K562 (cell line): ENCODE data around the gene ASPG. TPM values are rescaled to one million over a fixed set of nuclear protein-coding genes. Genes with fewer than 3 reads are reported as not detected.

Source experiments
- POLR2B ChIP-seq: fragments of 450-650 bp; IDR thresholded peaks from 2 replicates; pipeline ENCODE4 v1.6.1; 2018; ENCODE audit warnings: low read depth; ENCODE audit not compliant: partially characterized antibody
- ZNF764 ChIP-seq: fragments of 250-450 bp; sonication (Bioruptor Pico); IDR thresholded peaks from 2 replicates; pipeline ENCODE4 v1.4.0; 2020; ENCODE audit warnings: low read depth, mild to moderate bottlenecking, moderate library complexity
- polyA plus RNA-seq, 8 experiments: library from polyadenylated mRNA; depleted of rRNA in 4 of 8; stranded (reverse) in 5 of 8; unstranded in 3 of 8; fragments of >200 nt; fragmentation: Nextera tagmentation in 2 of 8; fragmentation: Illumina TruSeq in 1 of 8; extraction: Ambion mirVana in 2 of 8; extraction: Trizol in 1 of 8; gene quantifications; 2 replicates each; pipeline versions ENCODE4 v1.2.1 to v1.2.3, GENCODE V29; 2011 to 2014; ENCODE audit warnings: inconsistent platforms in 1 of 8, missing spikeins in 1 of 8
- total RNA-seq, 7 experiments: library from RNA; depleted of rRNA in 6 of 7; stranded (reverse); fragments of >200 nt in 6 of 7; fragmentation: Illumina TruSeq in 2 of 7; extraction: Trizol in 2 of 7; gene quantifications; 2 replicates each; pipeline versions ENCODE4 v1.2.1 to v1.2.3, GENCODE V29; 2011 to 2021; ENCODE audit warnings: low replicate concordance in 1 of 7
- TF ChIP-seq, protein P1 (sequence below): fragments of 450-650 bp; IDR thresholded peaks from 2 replicates; pipeline ENCODE4 v1.6.1; 2018; ENCODE audit not compliant: partially characterized antibody
- TF ChIP-seq, protein P2 (sequence below): fragments of 250-450 bp; sonication (Bioruptor Pico); IDR thresholded peaks from 2 replicates; pipeline ENCODE4 v1.9.0; 2021; ENCODE audit warnings: mild to moderate bottlenecking, inconsistent platforms

The ASPG gene
- total and polyA plus RNA-seq, 9 of the 15 experiments (the other 6 are each of a cell fraction or from before 2014, with no cell fraction given), result 0.18 TPM; not detected in 8

DNA sequence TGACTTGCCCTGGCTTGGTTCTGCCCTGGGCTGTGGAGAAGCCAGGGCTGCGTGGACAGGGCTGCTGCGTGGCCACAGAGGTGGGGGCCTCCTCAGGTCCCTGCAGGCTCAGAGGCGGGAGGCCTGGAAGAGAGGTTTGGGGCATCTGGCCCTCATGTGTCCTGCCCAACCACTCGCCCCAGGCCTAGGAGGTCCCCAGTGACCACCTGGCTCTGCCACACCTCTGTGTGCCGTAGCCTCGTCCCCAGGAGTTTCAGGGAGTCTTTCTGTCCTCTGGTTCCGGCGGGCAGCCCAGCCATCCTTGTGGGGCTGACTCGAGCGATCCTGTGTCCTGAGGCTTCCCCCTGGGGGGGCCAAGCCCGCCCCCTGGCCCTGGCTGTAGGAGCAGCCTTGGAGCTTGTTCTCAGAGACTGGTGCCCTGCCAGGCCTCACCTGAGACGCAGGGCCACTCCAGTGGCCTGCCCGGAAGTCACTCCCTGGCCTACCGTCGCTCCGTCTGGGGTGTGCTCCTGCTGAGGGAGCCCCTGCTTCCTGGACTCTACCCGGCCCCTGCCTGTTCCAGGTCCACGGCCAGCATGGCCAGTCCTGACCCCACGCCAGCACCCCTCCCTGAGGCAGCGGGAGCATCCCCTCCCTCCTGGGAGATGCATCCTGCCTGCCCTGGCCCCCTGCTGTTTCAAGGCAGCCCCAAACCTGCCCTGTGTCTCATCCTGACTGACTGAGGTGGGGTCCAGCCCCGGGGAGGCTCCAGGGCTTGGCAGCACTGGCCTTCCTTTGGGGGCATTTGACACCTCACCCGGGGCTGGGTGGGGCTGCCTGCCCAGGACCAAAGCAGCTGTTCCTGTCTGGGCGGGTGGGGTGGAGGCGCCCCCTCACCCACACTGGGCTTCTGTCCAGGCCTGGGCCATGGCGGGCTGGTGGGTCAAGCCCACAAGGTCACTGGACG, 13.9 kb downstream of the ASPG start (continued):
- TF ChIP-seq, protein P1, sequence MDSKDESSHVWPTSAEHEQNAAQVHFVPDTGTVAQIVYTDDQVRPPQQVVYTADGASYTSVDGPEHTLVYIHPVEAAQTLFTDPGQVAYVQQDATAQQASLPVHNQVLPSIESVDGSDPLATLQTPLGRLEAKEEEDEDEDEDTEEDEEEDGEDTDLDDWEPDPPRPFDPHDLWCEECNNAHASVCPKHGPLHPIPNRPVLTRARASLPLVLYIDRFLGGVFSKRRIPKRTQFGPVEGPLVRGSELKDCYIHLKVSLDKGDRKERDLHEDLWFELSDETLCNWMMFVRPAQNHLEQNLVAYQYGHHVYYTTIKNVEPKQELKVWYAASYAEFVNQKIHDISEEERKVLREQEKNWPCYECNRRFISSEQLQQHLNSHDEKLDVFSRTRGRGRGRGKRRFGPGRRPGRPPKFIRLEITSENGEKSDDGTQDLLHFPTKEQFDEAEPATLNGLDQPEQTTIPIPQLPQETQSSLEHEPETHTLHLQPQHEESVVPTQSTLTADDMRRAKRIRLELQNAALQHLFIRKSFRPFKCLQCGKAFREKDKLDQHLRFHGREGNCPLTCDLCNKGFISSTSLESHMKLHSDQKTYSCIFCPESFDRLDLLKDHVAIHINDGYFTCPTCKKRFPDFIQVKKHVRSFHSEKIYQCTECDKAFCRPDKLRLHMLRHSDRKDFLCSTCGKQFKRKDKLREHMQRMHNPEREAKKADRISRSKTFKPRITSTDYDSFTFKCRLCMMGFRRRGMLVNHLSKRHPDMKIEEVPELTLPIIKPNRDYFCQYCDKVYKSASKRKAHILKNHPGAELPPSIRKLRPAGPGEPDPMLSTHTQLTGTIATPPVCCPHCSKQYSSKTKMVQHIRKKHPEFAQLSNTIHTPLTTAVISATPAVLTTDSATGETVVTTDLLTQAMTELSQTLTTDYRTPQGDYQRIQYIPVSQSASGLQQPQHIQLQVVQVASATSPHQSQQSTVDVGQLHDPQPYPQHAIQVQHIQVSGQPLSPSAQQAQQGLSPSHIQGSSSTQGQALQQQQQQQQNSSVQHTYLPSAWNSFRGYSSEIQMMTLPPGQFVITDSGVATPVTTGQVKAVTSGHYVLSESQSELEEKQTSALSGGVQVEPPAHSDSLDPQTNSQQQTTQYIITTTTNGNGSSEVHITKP, result no peak
- no peak for TF ChIP-seq POLR2B
- TF ChIP-seq ZNF764 (CRISPR knock-in tag), result no peak
- TF ChIP-seq, protein P2, sequence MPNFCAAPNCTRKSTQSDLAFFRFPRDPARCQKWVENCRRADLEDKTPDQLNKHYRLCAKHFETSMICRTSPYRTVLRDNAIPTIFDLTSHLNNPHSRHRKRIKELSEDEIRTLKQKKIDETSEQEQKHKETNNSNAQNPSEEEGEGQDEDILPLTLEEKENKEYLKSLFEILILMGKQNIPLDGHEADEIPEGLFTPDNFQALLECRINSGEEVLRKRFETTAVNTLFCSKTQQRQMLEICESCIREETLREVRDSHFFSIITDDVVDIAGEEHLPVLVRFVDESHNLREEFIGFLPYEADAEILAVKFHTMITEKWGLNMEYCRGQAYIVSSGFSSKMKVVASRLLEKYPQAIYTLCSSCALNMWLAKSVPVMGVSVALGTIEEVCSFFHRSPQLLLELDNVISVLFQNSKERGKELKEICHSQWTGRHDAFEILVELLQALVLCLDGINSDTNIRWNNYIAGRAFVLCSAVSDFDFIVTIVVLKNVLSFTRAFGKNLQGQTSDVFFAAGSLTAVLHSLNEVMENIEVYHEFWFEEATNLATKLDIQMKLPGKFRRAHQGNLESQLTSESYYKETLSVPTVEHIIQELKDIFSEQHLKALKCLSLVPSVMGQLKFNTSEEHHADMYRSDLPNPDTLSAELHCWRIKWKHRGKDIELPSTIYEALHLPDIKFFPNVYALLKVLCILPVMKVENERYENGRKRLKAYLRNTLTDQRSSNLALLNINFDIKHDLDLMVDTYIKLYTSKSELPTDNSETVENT (CRISPR knock-in tag), result no peak
